Brain pericyte (primary cell): ENCODE measurements around the gene WRAP53.

Experiments
- DNase-seq: peaks from one replicate; pipeline ENCODE4 v3.0.0-alpha.2; 2012; ENCODE audit warnings: low read depth, low spot score

Gene WRAP53

DNA sequence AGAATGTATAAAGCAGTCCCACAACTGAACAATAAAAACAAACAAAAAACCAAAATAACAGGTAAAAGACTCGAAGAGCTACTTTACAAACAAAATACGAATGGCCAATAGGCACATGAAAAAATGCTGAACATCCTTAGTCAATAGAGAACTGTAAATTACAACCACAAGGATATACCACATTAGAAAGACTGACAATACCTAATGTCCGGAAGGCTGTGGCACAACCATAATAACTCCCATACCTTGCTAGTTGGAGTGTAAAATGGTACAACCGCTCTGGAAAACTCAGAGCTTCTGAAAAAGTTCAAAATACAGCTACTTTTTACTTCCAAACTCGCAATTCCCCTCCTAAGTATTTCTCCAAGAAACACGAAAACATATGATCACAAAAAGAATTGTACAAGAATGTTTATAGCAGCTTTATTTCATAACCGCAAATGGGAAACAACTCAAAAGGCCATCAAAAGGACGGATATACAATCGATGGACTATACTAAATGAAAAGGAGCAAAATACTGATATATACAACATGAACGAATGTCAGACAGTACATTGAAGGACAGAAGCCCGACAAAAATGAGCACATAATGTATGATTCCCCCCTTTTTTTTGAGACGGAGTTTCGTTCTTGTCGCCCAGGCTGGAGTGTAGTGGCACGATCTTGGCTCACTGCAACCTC, 3.3 kb upstream of the WRAP53 start:
- no peak for DNase-seq

- no peak for DNase-seq
Observed at GRCh38 chr17:7685533-7686221, 2.6 kb upstream of the WRAP53 start.

DNA sequence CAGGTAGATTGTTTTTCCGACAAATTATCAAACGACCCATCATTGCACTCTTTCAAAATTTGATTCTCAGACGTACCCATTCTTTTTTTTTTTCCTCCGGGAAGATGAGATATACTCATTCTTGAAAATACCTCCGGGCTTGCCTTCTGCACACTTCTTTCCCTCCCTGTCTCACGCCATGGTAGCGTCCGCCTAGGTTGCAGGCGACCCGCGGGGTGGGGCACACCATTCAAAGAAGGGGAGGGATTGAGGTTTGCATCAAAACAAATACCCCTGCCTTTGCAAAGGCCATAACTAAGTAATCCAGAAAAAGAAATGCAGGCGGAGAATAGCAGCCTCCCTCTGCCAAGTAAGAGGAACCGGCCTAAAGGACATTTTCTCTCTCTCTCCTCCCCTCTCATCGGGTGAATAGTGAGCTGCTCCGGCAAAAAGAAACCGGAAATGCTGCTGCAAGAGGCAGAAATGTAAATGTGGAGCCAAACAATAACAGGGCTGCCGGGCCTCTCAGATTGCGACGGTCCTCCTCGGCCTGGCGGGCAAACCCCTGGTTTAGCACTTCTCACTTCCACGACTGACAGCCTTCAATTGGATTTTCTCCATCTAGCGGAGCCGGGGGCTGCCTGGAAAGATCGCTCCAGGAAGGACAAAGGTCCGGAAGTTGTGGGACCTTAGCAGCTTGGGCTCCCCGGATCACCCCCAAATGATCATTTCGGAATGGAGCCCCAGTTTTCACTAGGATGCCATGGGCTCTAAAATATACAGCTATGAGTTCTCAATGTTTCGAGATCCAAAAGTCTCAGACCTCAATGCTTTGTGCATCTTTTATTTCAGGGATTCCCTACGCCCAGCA, 1.8 kb upstream of the WRAP53 start:
- peak; percentile 78 for DNase-seq

DNA sequence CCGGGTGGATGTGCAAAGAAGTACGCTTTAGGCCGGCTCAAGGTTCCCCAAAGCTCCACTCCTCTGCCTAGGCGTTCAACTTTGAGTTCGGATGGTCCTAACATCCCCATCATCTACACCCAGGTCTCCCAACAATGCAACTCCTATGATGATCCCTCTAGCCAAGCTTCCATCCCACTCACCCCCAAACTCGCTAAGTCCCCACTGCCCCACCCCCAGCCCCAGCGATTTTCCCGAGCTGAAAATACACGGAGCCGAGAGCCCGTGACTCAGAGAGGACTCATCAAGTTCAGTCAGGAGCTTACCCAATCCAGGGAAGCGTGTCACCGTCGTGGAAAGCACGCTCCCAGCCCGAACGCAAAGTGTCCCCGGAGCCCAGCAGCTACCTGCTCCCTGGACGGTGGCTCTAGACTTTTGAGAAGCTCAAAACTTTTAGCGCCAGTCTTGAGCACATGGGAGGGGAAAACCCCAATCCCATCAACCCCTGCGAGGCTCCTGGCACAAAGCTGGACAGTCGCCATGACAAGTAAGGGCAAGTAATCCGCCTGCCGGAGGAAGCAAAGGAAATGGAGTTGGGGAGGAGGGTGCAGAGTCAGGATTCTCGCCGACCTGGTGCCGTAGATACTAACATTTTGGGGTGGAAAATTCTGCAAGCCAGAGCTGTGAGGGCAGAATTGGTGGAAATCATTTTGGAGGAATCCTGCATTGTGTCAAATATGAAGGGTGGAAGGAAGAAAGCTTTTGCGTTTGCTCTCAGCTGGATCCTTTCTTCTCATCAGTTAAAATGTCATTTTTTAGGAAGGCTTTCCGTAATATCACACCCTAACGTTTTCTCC, 987 bp upstream of the WRAP53 start, which contains the start of gene TP53:
TP53 (minus strand) TSS at position 419 of the 836 bp plus-strand sequence. CDS start 10,896 bp downstream, outside the sequence.
- DNase-seq = peak; percentile 63

GRCh38 chr17:7688808-7689316, 585 bp downstream of the WRAP53 start:
- no peak for DNase-seq

DNA sequence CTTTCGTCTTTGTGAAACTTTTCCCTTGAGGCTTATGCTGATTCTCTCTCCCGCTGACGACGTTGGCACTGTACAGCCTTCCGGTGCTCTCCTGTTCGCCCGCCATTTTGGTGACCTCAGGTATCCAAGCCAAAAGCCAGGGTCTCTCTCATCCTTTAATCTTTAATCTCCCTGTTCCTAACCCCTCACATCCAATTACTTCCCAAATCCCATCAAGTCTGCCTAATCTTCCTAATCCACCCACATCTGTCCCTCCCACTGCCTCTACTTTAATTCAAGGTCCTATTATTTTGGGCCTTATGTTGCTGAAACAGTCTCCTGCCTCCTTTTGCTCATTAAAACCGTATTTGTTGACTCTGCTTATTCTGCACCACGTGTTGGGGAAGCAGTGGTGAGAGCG, 7.3 kb downstream of the WRAP53 start:
- DNase-seq = no peak

GRCh38 chr17:7697828-7698588, 9.7 kb downstream of the WRAP53 start:
- no peak for DNase-seq

GRCh38 chr17:7700510-7700909, 12.2 kb downstream of the WRAP53 start:
- no peak for DNase-seq

DNA sequence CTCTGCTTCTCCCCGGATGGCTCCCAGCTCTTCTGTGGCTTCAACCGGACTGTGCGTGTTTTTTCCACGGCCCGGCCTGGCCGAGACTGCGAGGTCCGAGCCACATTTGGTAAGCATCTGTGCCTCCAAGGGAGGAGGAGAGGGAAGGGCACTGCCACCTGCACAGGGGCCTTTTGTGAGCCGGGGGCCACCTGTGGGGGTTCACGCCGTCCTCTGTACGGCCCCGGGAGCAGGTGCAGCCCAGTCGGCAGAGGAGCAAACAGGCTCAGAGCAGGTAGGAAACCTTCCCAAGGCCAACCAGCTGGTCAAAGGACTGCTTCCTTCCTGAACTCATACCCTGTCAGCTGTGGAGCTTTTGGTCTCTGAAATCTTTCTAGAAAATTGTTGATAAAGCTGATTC, 13.4 kb downstream of the WRAP53 start:
- DNase-seq = no peak

DNA sequence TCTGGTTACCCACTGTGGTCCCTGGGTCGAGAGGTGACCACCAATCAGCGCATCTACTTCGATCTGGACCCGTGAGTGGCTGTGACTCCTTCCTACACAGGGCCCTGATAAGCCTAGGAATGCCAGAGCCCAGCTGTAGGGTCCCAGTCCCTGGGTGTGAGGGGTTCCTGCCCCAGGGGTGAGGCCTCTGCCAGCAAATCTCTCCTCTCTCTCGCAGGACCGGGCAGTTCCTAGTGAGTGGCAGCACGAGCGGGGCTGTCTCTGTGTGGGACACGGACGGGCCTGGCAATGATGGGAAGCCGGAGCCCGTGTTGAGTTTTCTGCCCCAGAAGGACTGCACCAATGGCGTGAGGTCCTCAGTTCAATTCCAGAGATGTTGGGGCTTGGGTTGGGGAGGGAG, 14.5 kb downstream of the WRAP53 start:
- no peak for DNase-seq

DNA sequence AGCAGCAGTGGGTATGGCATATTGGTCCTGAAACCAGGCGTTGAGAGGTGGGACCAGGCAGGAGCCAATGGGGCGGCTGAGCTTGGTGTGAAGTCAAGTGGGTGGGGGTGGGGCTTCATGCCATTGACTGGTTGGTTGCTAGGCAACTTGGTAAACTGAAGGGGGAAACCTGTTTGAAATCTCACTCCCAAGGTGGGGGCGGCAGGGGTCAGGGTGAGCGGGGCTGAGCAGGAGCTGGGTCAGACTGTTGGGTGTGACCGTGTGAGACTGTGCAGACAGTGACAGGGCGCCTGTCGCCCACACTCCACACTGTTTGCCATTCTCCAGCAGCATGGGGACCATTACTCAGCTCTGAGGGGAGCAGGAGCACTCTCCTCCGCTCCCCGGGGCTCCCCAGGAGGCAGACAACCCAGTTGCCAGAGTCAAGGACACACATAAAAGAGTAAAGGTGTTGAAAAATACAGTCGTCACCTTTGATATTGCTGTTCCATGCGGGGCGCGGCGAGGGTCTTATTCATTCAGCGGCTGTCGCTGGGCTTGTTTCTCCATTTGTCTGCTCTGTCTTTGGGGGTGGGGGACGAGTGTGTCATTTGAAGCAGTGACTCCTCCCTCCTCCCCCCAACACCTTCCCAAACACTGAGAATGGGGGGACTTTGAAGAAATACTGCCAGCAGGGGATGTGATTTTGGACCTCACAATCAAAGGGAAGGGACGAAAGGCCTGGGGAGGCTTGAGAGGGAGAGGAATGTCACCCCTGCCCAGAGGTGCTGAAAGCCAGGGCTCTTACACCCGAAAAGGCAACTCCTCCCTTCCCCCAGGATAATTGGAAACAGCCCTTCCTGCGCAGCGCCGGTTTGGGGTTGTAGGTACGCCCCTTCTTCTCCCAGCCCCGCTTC, 15.6 kb downstream of the WRAP53 start:
- DNase-seq = no peak

- DNase-seq = no peak
Observed at GRCh38 chr17:7704601-7705268, 16.5 kb downstream of the WRAP53 start, which contains the start of gene EFNB3. Gene EFNB3, plus strand, starts transcription at chr17:7705202. Its CDS starts 397 bp downstream, at chr17:7705599.

GRCh38 chr17:7705269-7706255, 17.3 kb downstream of the WRAP53 start:
- DNase-seq = no peak

DNA sequence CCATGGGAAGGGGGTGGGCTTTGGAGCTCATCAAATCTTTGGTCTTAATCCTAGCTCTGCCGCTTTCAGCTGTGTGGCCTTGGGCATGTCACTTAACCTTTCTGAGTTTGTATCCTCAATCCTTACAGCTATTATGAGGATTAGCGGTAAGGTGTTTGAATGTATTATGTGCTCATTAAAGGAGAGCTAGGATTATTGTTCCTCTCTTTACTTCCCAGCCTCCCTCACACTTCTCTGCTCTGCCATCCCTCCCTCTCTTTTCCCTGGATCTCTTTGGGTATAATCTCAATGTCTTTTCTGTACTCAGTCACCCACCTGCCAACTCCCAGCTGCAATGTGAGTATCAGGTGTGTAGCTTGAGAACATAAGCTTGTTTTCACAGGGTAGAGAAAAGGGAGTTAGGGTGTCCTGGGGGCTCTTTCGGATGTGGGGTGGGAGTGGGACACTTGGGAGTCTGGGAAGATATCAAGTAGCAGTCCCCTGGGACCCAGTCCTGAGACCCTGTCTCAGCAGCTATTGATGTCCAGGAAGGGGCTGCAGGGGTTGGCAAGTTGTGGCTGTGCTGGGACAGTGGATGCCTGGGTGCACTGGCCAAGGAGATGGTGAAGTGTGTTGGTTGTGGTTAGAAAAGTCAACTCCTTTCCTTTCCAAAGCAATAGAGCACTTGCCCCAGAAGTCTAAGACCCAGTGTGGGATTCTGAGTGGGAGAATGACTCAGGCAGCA, 18.5 kb downstream of the WRAP53 start:
- DNase-seq = no peak

GRCh38 chr17:7707446-7707845, 19.2 kb downstream of the WRAP53 start:
- no peak for DNase-seq

- DNase-seq = no peak
Observed at GRCh38 chr17:7707858-7708750, 19.8 kb downstream of the WRAP53 start.
